HG02973 (cell line): ENCODE data around the gene SCAMP3.
"Not testable (repeated sequence)": the region's sequence is repeated elsewhere in the genome, so short reads cannot be mapped to it uniquely, and the experiment has no call there.

Experiments used
- ATAC-seq: cut with Tn5 transposase; IDR thresholded peaks from one replicate; pipeline ENCODE4 v1.9.1; 2021; ENCODE audit warnings: moderate library complexity; ENCODE audit not compliant: unreplicated experiment

SCAMP3 gene

DNA sequence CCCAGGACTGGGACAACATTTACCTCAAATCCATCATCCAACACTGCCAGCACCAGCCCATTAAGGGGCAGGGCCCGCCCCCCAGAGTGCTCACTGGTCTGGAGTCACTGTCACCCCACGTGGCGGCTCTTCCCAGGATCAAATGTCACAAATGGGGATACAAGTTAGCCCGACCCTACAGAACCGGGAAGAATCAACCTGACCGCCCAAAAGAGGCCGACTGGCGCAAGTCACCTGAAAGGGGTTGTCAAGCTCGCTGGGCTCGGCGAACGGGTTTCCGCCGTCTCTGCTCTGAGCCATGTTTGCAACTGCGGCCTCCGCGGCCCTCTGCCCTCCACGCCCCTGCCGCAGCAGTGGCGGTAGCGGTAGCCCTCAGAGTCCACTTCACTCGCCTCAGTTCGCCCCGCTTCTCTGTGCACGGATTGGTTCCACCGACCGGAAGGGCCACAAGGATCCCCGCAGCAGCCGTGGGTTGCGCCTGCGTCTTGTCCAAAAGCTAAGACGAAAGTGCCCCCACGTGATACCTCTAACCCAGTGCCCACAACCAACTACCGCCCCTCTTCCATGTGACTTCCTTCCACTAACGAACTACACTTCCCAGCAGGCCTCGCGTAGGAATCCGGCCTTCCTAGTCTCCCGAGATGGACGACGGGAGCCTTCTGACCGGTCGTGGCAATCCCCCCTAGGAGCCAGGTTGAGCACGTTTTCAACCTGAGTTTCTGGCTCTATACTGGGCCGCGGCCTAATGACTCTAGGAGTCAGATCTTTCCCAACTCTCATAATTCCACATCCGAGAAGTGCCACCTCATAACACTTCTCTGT, at the start of gene SCAMP3:
TSS of gene SCAMP3 (minus strand) at position 509 of the 822 bp plus-strand sequence. CDS start at position 300, 209 bp downstream.
- peak; percentile 69 for ATAC-seq

DNA sequence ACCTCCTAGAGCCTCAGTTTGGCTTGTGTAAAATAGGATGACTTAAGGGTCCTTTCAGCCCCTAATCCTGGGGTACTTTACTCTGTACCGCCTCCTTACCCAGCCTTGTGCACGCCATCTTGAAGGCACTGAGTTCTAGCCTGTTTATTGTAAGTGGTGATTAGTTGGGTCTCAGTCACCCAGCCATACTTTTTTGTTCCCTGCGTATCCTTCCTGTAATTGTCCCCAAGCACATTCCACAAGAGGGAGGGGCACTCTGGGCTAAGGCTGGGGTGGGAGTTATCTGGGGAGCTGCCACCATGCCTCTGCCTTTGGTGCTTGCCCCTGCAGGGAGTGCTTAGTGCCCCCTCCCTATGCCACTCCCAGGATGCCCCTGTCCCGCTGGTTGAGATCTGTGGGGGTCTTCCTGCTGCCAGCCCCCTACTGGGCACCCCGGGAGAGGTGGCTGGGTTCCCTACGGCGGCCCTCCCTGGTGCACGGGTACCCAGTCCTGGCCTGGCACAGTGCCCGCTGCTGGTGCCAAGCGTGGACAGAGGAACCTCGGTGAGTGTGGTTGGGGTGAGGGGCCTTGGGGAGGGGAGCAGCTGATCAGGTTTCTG, 47.4 kb upstream of the SCAMP3 start:
- ATAC-seq: no peak

DNA sequence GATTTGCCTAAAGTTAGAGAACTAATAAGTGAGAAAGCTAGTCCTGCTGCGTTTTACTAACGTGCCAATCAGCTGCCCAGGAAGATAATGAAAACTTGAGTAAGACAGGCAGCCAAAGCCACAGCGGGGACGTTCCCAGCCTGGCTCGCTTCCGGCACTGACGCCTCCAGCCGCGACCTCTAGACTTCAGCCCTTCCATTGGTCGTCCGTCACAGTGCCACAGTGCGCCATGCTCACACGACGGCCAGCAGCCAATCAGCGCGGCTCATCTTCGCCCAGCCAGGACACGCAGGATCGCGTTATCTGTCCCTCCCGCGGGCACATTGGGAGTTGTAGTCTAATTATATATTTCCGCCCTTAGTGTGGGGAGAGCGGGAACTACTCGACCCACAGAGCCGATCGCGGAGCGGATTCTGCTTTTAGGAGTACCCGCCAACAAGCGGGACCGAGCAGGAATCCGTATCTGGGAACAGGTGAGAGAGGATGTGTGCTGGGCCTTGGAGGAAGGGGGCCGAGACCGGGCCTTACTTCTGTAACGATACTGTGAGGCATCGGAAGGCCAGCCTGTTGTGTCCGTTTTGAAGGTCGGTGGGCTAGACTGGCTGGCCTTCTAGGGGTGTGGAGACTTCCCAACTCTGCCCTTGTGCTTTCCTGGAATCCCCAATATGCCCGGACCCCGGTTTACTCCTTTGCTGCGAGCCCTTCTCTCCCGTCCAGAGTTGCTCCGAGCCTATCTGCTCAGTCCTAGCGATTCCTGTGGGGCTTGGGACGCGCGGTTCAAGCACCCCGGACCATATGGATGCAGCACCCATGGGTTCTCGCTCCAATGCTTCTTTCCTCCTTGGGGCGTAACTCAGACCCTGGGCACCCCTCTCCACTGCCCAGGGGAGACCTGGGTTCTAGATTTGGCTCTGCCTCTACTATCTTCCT, 46.6 kb upstream of the SCAMP3 start, which contains the start of gene FDPS:
TSS of gene FDPS (plus strand) at position 374 of the 930 bp plus-strand sequence. CDS start 924 bp downstream, outside the sequence.
- ATAC-seq: peak; percentile 92

GRCh38 chr1:155307247-155307740, 45.1 kb upstream of the SCAMP3 start:
- no peak for ATAC-seq

- no peak for ATAC-seq
Measured at GRCh38 chr1:155305881-155306391, 43.8 kb upstream of the SCAMP3 start.

- ATAC-seq: no peak
Measured at GRCh38 chr1:155304558-155305063, 42.5 kb upstream of the SCAMP3 start.

GRCh38 chr1:155301342-155301841, 39.2 kb upstream of the SCAMP3 start, which contains the start of gene PKLR:
PKLR (minus strand) TSS chr1:155301438; CDS start chr1:155301395, 43 bp downstream.
- ATAC-seq: no peak

DNA sequence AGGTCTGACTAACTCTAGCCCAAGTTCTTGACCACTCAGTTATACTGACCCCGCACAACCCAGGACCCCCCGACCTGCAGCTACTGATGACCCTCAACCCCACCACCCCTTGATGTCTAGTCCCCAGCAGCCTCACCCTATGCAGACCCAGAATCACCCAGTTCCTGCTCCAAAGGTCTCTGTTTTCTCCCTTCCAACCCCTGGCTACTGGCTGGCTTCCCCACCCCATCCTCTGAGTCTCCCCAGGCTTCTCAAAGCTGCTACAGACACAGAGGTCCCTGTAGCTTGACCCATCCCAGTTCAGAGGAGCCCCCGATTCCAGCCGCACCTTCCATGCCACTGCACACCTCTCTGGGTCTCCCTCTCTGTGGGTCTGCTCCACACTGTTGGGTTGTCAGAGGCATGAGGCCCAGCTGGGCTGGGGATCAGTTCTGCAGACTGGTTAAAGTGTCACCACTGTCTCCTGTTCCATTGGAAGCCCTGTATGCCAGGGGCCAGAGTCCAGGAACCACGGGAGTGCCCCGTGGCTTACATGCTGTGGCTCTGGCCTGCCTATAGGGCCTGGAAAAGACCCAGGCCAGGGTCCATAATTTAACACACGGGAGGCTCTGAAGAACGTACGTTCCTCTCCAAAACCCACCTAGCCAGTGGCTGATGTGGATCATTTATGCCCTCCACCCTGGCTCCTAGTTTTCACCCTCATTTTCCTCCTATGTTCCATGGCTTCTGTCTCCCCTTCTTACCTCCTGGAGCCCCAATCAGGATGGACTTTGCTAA, 38.6 kb upstream of the SCAMP3 start:
- no peak for ATAC-seq

DNA sequence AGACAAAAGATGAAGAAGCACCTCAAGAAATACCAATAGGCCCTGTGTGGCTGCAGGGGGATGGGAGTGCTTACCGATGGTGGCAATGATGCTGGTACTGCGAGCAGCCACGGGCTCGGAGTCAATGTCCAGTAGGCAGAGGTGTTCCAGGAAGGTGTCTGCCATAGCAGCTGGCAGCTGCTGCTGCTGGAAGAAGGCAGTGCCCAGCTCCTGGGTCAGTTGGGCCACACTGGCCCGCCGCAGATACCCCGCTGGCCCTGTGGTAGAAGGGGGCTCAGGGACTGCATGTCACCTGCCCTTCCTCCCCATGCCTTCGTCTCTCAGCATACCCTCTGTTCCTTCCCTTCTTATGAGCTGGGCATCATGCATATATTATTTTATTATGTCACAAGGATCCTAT, 37.9 kb upstream of the SCAMP3 start:
- ATAC-seq: no peak

- no peak for ATAC-seq
Measured at GRCh38 chr1:155297384-155297783, 35.2 kb upstream of the SCAMP3 start.

DNA sequence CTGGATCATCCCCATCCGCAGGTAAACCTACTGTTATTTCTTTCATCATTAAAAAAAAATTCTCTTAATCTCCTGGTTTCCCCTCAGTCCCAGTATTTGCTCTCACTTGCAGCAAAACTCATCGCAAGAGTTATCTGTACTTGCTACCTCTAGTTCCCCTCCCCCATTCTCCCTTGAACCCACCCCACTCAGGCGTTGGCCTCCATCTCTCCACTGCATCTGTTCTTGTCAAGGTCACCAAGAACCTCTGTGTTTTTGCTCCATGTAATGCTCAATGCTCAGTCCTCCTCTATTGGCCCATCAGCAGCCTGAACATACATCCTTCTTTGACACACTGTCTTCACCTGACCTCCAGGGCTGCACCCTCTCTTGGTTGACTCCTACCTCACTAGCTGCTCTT, 34.5 kb upstream of the SCAMP3 start:
- ATAC-seq: no peak

DNA sequence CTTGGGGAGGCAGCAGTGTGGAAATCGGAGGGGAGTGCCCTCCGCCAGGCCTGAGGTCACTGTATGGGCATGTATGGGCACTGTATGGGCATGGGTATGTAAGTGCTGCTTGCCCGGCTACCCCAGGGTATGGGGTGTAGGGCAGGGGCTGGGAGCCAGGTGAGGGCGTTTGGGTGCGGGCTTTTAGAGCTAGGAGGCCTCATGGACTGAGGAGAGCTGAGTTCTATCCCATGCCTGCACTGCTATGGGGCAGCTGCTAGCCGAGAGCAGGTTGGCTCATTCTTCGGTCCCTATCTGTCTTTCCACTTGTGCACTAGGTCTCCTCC, 33.7 kb upstream of the SCAMP3 start:
- no peak for ATAC-seq

GRCh38 chr1:155295183-155295941, 33.2 kb upstream of the SCAMP3 start:
- ATAC-seq: no peak

- no peak for ATAC-seq
Measured at GRCh38 chr1:155294520-155295182, 32.5 kb upstream of the SCAMP3 start.

- no peak for ATAC-seq
Measured at GRCh38 chr1:155293086-155293749, 31.1 kb upstream of the SCAMP3 start.

DNA sequence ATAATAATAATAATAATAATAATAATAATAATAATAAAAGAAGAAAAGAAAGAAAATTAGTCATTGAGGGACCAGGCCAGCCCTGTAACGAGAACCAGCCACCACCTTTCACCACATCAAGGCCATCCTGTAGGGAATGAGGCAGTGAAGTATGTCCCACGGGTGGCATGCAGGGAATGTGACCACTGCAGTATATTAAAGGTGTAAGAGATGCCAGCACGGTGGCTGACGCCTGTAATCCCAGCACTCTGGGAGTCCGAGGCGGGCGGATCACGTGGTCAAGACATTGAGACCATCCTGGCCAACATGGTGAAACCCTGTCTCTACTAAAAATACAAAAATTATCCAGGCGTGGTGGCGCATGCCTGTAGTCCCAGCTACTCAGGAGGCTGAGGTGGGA, 28.8 kb upstream of the SCAMP3 start:
- not testable (repeated sequence) for ATAC-seq

DNA sequence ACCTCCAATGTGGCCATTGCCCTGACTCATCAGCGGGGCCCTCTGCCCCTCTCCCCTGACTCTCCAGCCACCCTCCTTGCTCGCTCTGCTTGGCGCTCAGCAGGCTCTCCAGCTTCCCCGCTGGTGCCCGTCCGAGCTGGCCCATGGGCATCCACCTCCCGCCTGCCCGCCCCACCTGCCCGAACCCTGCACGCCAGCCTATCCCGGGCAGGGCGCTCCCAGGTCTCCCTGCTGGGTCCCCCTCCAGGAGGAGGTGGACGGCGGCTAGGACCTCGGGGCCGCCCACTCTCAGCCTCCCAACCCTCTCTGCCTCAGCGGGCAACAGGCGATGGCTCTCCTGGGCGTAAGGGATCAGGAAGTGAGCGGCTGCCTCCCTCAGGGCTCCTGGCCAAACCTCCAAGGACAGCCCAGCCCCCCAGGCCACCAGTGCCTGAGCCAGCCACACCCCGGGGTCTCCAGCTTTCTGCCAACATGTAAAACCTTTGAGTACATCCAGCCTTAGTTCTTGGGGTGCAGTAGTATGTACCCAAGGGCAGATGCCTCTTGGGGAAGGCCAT, 25.9 kb upstream of the SCAMP3 start:
- no peak for ATAC-seq

DNA sequence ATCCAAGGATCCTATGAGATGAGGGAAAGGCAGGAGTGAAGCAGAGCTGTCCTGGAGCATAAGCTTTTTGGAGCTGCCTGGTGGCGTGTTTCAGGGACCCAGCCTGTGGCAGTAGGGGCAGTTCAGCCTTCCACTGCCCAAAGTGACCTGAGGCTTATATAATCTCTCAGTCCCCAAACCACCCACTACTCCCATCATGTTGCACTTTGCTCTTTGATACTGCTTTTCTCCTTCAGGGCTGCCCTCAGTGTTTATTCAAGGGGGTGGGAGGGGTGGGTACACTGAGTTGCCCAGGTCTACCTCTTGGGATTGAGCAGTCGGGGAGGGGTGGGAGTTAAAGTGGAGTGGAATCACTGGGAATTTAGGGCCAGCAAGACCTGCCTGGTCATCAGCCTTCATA, 24.4 kb upstream of the SCAMP3 start:
- ATAC-seq: no peak
